ENCODE results near the gene KDM6A. TPM values are rescaled to one million over a fixed set of nuclear protein-coding genes. Genes with fewer than 3 reads are reported as not detected.
"Not testable (repeated sequence)": the region's sequence is repeated elsewhere in the genome, so short reads cannot be mapped to it uniquely, and the experiment has no call there.

The KDM6A gene
- total RNA-seq, 2 experiments from 2014 or later: 24.5 to 24.7 TPM

- DNase-seq: no peak
- Mint-ChIP-seq H3K36me3 (ENCODE audit: low read depth) (peaks cover 43% of the 10 kb centered on the region), H3K4me3 (no peak overlapping the region), H3K27me3 (ENCODE audit: low read depth) (no peaks in the 10 kb centered on the region), H3K9me3 (ENCODE audit: insufficient read depth) (peaks cover 5% of the 10 kb centered on the region), H3K27ac (no peak overlapping the region), H3K4me1 (ENCODE audit: low read depth) (peaks cover 8% of the 10 kb centered on the region)
- POLR2A ChIA-PET: no interaction called here
- CTCF ChIA-PET: interaction anchor here (0.7 kb wide), 1 partner anchor 14 kb away, joined by 3 read pairs; no protein-coding TSS in a partner anchor
- no peak for ATAC-seq
Observed at GRCh38 chrX:44975666-44976263, 102.8 kb downstream of the KDM6A start.

- peaks cover 6% of the 10 kb centered on the region for H3K9me3 Mint-ChIP-seq (ENCODE audit: insufficient read depth)
- H3K27me3 Mint-ChIP-seq (ENCODE audit: low read depth): no peaks in the 10 kb centered on the region
- no peak overlapping the region for H3K27ac Mint-ChIP-seq
- no peak overlapping the region for H3K4me3 Mint-ChIP-seq
- H3K4me1 Mint-ChIP-seq (ENCODE audit: low read depth): peaks cover 6% of the 10 kb centered on the region
- ChIA-PET CTCF (no interaction called here), POLR2A (no interaction called here)
- peaks cover 28% of the 10 kb centered on the region for H3K36me3 Mint-ChIP-seq (ENCODE audit: low read depth)
- DNase-seq (no peak), ATAC-seq (no peak)
Observed at GRCh38 chrX:44978976-44979375, 106.0 kb downstream of the KDM6A start.

GRCh38 chrX:44980403-44980802, 107.4 kb downstream of the KDM6A start:
- CTCF ChIA-PET: no interaction called here
- no peak overlapping the region for H3K4me3 Mint-ChIP-seq
- no peak overlapping the region for H3K27ac Mint-ChIP-seq
- ATAC-seq (no peak), DNase-seq (no peak)
- H3K9me3 Mint-ChIP-seq (ENCODE audit: insufficient read depth): peaks cover 4% of the 10 kb centered on the region
- H3K36me3 Mint-ChIP-seq (ENCODE audit: low read depth): peaks cover 16% of the 10 kb centered on the region
- POLR2A ChIA-PET: no interaction called here
- H3K27me3 Mint-ChIP-seq (ENCODE audit: low read depth): no peaks in the 10 kb centered on the region
- no peaks in the 10 kb centered on the region for H3K4me1 Mint-ChIP-seq (ENCODE audit: low read depth)

- Mint-ChIP-seq H3K27ac (no peak overlapping the region), H3K4me1 (ENCODE audit: low read depth) (no peaks in the 10 kb centered on the region), H3K9me3 (ENCODE audit: insufficient read depth) (peaks cover 4% of the 10 kb centered on the region), H3K27me3 (ENCODE audit: low read depth) (no peaks in the 10 kb centered on the region), H3K4me3 (no peak overlapping the region), H3K36me3 (ENCODE audit: low read depth) (peaks cover 14% of the 10 kb centered on the region)
- ChIA-PET CTCF (interaction anchor here (0.5 kb wide), 1 partner anchor 91 kb away, joined by 3 read pairs; no protein-coding TSS in a partner anchor), POLR2A (no interaction called here)
- DNase-seq: no peak
- ATAC-seq: no peak
Observed at GRCh38 chrX:44980883-44981282, 107.9 kb downstream of the KDM6A start.

- Mint-ChIP-seq H3K4me1 (ENCODE audit: low read depth) (peaks cover 1% of the 10 kb centered on the region), H3K9me3 (ENCODE audit: insufficient read depth) (no peaks in the 10 kb centered on the region), H3K27ac (no peak overlapping the region), H3K36me3 (ENCODE audit: low read depth) (peaks cover 37% of the 10 kb centered on the region), H3K27me3 (ENCODE audit: low read depth) (no peaks in the 10 kb centered on the region), H3K4me3 (no peak overlapping the region)
- ChIA-PET CTCF (interaction anchor here (1.0 kb wide), 1 partner anchor 15 kb away, joined by 3 read pairs; no protein-coding TSS in a partner anchor), POLR2A (no interaction called here)
- DNase-seq: no peak
- no peak for ATAC-seq
Observed at GRCh38 chrX:44989995-44990770, 117.2 kb downstream of the KDM6A start.

- CTCF ChIA-PET: no interaction called here
- Mint-ChIP-seq H3K4me1 (ENCODE audit: low read depth) (peaks cover 16% of the 10 kb centered on the region), H3K9me3 (ENCODE audit: insufficient read depth) (no peaks in the 10 kb centered on the region), H3K27me3 (ENCODE audit: low read depth) (no peaks in the 10 kb centered on the region), H3K36me3 (ENCODE audit: low read depth) (peaks cover 31% of the 10 kb centered on the region), H3K4me3 (no peak overlapping the region), H3K27ac (no peak overlapping the region)
- POLR2A ChIA-PET: no interaction called here
- DNase-seq: no peak
- no peak for ATAC-seq
Observed at GRCh38 chrX:44992775-44993174, 119.8 kb downstream of the KDM6A start.

- ATAC-seq (no peak), DNase-seq (no peak)
- Mint-ChIP-seq H3K27me3 (ENCODE audit: low read depth) (no peaks in the 10 kb centered on the region), H3K27ac (no peak overlapping the region), H3K4me1 (ENCODE audit: low read depth) (peaks cover 41% of the 10 kb centered on the region), H3K36me3 (ENCODE audit: low read depth) (peaks cover 29% of the 10 kb centered on the region), H3K4me3 (no peak overlapping the region), H3K9me3 (ENCODE audit: insufficient read depth) (no peaks in the 10 kb centered on the region)
- POLR2A ChIA-PET: no interaction called here
- CTCF ChIA-PET: no interaction called here
Observed at GRCh38 chrX:44996277-44996676, 123.3 kb downstream of the KDM6A start.

- POLR2A ChIA-PET: no interaction called here
Observed at GRCh38 chrX:44997282-44997812, 124.4 kb downstream of the KDM6A start.

GRCh38 chrX:44997888-44998287, 124.9 kb downstream of the KDM6A start:
- DNase-seq (no peak), ATAC-seq (peak; percentile 47)
- CTCF ChIA-PET: no interaction called here
- Mint-ChIP-seq H3K9me3 (ENCODE audit: insufficient read depth) (no peaks in the 10 kb centered on the region), H3K27ac (peak overlapping the region; percentile 81), H3K4me3 (peak overlapping the region; percentile 52), H3K27me3 (ENCODE audit: low read depth) (no peaks in the 10 kb centered on the region), H3K36me3 (ENCODE audit: low read depth) (peaks cover 26% of the 10 kb centered on the region), H3K4me1 (ENCODE audit: low read depth) (peaks cover 51% of the 10 kb centered on the region)
- POLR2A ChIA-PET: no interaction called here

More at GRCh38 chrX:44997282-44997812, 124.4 kb downstream of the KDM6A start:
- Mint-ChIP-seq H3K27me3 (ENCODE audit: low read depth) (no peaks in the 10 kb centered on the region), H3K27ac (peak overlapping the region; percentile 81), H3K9me3 (ENCODE audit: insufficient read depth) (no peaks in the 10 kb centered on the region), H3K4me3 (peak overlapping the region; percentile 52), H3K36me3 (ENCODE audit: low read depth) (peaks cover 27% of the 10 kb centered on the region), H3K4me1 (ENCODE audit: low read depth) (peaks cover 46% of the 10 kb centered on the region)
- ATAC-seq: no peak
- CTCF ChIA-PET: no interaction called here
- DNase-seq: no peak

- POLR2A ChIA-PET; H3K4me3 Mint-ChIP-seq; H3K27ac Mint-ChIP-seq; DNase-seq; CTCF ChIA-PET; ATAC-seq; H3K27me3 Mint-ChIP-seq (ENCODE audit: low read depth); H3K9me3 Mint-ChIP-seq (ENCODE audit: insufficient read depth): not testable (repeated sequence)
- H3K4me1 Mint-ChIP-seq (ENCODE audit: low read depth): peaks cover 54% of the 10 kb centered on the region
- peaks cover 20% of the 10 kb centered on the region for H3K36me3 Mint-ChIP-seq (ENCODE audit: low read depth)
Observed at GRCh38 chrX:44999237-44999636, 126.2 kb downstream of the KDM6A start.

GRCh38 chrX:44999872-45000271, 126.9 kb downstream of the KDM6A start:
- H3K4me3 Mint-ChIP-seq; H3K27ac Mint-ChIP-seq; POLR2A ChIA-PET; CTCF ChIA-PET; H3K9me3 Mint-ChIP-seq (ENCODE audit: insufficient read depth); ATAC-seq; H3K27me3 Mint-ChIP-seq (ENCODE audit: low read depth); DNase-seq: not testable (repeated sequence)
- peaks cover 54% of the 10 kb centered on the region for H3K4me1 Mint-ChIP-seq (ENCODE audit: low read depth)
- H3K36me3 Mint-ChIP-seq (ENCODE audit: low read depth): peaks cover 27% of the 10 kb centered on the region

- POLR2A ChIA-PET: no interaction called here
- Mint-ChIP-seq H3K27ac (peak overlapping the region; percentile 84), H3K4me3 (peak overlapping the region; percentile 68), H3K27me3 (ENCODE audit: low read depth) (no peaks in the 10 kb centered on the region), H3K36me3 (ENCODE audit: low read depth) (peaks cover 29% of the 10 kb centered on the region), H3K9me3 (ENCODE audit: insufficient read depth) (no peaks in the 10 kb centered on the region), H3K4me1 (ENCODE audit: low read depth) (peaks cover 54% of the 10 kb centered on the region)
- CTCF ChIA-PET: no interaction called here
- ATAC-seq: no peak
- DNase-seq: no peak
Observed at GRCh38 chrX:45001048-45001447, 128.1 kb downstream of the KDM6A start.

All from activated CD8-positive, alpha-beta T cell treated with anti-CD3 and anti-CD28 coated beads, Interleukin-2, amount 10 ng/mL, durations not matched to agents 7 days and 5 days (primary cell).